Stimulated activated CD8-positive, alpha-beta memory T cell treated with anti-CD3 and anti-CD28 coated beads, Interleukin-2, amount 100 ng/mL, for 1 hour (primary cell): ENCODE data around the gene NFKB1.

Source experiments
- DNase-seq, 2 donors: peaks; one replicate each; pipeline ENCODE4 v3.0.0-alpha.2; 2020; ENCODE audit warnings: low read depth in 2 of 2

NFKB1 gene

DNA sequence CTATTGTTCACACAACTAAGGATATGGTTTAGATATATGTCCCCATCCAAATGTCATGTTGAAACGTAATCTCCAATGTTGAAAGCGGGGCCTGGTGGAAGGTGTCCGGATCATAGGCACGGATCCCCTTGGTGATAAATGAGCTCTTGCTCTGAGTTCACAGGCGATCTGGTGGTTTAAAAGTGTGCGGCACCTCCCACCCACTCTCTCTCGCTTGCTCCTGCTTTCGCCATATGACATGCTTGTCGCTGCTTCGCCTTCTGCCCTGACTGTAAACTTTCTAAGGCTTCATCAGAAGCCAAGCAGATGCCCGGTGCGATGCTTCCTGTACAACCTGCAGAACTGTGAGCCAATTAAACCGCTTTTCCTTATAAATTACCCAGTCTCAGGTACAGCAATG is 128.5 kb downstream of the NFKB1 start:
- no peak for DNase-seq

DNA sequence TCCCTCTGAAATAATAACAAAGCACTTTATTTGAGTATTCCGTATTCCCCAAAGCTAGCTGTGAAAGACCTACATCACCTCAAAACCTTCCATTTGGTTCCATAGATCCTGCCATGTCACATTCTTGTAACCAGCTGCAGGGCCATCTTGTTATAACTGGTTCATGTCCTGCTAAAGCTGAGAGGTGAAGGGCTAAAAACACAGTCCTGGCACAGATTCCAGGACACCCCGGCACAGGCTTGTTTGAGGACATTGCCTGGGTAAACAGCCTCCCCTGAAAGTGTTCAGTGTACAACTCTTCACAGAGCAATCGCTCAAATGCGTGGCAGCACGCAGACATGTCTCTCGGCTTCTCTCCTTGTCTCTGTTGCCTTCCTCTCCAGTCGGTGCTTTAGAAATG is 130.5 kb downstream of the NFKB1 start:
- DNase-seq, result no peak

DNA sequence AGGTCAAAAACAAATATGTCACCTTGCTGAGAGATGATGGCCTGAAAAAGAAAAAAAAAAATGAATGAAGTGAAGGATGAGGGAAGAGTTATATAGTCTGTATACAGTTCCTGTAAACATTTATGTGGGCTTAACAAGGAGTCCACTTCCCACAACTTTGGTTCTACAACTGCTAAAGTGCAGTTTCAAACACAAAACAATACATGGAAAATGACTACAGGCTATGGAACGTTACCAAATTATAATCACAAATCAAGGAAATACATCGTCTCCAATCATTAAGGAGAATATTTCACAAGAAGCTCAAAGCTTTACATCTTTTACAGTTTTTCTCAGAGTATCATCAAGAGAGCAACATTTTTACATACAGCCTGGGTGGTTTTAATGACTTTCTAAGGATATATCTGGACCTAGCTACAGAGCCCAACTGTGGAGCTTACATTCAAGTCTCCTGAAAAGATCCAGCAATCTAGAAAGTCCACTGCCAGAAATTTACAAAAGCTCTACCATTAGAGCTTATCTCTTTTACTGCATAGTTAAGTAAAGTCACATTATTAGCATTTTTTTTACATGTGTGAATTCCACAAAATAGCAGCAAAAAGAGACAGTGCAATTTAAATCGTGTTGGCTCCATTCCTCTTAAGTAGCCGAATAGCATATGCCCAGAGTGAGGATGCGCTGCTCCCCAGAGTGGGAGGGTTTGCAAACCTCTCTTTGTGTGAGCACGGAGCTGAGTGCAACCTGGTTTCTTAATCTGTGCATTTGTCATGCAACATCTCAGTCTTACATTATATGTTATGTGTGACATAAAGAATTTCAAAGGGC is 131.3 kb downstream of the NFKB1 start:
- DNase-seq, result no peak

DNA sequence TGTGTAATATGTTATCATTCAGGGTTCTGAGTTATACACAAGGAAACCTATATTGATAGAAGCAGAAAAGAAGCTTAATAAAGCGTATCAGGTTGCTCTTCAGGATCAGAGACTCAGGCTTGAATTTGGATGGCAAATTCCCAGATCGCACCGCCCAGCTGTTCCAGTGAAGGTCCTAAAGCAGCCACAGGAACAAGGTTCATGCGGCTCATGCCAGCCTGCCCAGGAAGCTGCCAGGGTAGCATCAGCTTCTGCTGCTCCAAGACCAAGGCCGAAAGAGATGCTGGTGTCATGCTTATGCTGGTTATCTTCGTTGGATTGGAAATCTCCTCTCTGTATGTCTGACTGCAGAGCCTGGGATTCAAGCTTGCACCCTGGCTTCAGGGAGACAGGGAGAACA is 131.9 kb downstream of the NFKB1 start:
- no peak for DNase-seq

DNA sequence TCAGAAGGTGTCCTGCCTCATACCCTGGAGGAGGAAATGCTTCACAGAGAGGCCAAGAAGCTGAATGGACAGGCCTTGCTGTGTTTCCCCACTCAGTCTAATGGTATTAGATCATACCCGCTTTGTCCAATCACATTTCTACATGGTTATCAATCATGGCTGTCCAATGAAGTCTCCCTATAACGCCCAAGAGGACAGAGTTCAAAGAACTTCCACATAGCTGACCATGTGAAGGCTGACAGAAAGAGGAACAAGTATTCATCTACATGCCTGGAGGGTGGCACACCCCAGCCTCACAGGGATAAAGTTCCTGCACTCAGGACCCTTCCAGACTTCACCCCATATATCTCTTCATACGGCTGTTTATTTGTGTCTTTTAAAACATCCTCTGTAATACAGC is 136.2 kb downstream of the NFKB1 start:
- no peak for DNase-seq

DNA sequence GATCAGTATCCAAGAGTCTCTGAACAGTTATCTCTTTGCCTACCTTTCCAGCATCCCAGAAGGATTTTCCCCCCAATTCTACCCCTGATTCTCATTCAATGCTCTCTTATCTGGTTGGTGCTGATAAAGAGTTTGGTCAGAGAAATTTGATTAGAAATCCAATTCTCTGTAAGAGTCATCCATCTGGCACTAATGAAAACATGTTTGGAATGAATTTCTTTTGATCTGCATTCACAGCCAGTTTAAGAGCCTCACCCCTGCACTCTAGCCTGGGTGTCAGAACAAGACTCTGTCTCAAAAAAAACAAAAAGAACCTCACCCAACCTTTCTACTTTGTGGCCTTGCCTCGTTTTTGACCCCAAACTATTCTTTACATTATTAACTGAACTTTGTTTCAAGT is 137.5 kb downstream of the NFKB1 start:
- DNase-seq, result no peak

DNA sequence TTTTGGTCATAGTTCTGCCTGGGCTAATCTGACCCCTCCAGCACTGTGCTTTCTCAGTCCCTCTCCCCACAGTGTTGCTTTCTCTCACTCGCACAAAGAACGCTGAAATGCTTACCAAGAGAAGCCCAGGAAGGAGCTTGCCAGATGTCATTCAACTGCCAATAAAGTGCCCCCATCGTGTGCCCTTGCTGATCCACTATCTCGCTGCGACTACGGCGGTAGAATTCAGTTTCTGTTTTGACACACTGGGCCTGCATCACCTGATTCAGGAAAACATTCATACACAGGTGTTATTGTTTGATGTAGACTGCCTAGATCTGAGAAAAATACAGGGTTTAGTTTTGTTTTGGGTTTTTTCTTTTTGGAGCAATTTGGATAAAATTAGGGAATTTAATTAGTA is 138.4 kb downstream of the NFKB1 start:
- DNase-seq, result no peak

DNA sequence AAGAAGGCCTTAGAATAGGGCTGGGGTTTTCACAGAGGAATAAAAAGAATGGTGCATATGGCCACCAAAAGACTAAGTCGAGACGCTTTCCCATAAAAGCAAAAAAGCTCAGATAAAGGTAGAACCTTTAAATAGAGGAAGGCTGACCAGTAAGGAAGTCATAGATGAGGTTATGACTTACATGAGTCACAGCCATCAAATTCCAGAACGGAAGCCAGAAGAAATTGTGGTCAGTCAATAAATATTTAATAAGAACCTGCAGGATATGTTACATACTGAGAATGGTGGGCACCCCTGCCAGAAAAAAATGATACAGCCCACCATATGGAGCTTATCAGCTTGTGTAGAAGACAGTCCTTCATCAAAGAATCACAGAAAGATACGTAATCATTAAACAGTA is 139.5 kb downstream of the NFKB1 start:
- DNase-seq, result no peak

DNA sequence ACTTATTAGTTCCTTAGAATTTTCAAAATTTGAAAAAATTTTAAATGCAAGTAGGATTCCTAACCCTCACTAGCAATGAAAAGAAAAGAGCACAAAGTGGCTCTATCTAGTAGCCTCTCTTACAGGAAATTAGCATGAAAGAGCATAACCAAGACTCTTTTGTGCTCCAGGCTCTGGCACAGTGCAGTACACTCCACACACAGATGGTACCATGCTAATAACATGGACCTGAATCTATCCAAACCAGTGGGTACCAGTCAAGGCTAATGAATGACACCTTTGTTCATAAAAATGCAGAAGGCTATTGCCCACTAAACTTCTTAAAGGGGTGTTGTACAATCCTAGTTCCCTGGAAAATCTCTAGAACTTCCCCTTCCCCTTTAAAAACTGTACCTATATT is 140.6 kb downstream of the NFKB1 start:
- no peak for DNase-seq

DNA sequence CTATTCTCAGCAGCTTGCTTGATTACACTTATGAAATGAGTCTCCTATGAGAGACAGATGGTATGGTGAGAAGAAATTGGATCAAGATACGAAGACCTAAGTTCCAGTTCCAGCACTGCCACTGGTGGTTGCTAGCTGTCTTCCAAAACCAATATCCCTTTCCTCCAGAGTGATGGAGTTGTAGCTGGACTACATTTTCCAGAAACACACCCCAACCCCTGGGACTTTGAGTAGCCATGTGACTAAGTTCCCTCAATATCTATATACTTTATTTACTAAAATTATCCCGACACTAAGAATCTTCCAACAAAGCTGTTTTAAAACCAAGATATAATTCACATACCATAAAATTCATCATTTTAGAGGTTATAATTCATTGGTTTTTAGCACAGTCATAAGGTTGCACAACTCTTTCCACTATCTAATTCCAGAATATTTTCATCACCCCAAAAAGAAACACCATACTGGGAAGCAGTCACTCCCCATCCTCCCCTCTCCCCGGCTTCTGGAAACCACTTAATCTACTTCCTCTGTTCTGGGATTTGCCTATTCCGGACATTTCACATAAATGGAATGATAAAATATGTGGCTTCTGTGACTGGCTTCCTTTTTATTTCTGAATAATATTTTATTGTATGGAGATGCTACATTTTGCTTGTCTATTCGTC is 141.6 kb downstream of the NFKB1 start:
- DNase-seq, result no peak

DNA sequence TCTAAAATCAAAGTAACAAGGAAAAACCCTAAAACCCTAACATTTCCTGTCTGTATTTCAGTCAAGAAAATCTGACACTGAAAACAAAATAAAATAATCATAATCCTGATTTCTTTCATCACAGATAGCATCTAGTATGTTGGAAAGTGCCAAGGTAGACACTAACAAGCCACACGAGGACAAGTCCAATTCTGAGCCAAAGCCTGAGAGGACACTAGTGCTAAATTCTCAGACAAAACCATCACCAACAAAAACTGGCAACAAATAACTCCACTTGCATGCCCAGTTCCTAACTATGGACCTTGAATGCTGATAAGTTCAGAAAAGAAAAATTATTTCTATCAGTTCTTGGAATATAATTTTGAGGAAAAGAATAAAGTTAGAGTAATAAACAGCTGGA is 146.0 kb downstream of the NFKB1 start:
- DNase-seq, result no peak

DNA sequence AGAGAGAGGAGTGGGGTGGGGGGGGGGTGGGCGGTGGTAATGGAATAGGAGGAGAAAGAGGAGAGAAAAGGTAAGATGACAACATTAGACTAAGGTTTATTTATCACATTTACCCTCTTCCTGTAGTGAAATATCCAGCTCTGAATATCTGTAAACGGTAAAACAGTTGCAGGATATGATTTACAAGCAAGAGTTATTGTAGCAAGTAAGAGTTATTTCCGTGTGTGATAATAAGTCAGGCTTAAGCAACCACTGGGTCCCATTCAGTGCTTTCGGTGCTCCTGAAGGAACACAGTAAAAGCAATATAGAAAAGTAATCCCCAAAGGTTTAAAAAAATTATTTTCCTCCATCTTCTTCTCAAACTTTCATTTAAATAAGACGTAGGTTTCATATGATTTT is 156.0 kb downstream of the NFKB1 start:
- DNase-seq, result no peak

DNA sequence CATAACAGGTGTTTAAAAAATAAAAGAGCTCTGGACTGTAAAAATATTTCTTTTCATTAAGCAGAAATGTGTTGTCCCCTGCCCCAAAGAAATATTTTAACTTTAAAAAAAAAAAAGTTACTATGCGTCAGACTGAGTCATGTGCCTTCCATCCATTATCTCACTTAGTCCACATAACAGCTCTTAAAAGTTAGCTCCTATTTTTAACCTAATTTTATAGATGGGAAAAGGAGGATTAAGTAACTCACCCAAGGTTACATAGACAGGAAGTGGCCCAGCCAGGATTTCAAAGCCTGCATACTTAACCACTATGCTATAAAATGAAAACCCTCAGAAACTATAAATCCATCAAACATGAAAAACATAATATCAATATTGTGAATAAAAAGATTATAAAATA is 161.9 kb downstream of the NFKB1 start:
- no peak for DNase-seq

DNA sequence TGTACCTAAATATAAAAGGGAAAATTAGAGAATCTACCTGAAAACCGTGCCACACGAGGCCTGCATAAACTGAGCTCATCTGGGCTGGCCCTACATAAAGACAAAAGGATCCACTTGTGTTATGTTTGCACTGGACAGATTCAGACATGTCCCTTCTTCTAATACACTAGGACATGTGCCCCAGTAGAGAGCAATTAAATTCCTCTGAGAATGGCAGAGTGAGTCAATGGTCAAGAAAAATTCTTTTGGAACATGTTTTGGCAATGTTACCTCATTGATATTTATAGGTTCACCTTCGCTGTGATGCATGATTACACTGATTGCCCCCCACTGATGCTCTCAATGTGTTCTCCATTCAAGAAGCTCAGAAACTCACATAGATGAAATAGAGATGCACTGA is 164.4 kb downstream of the NFKB1 start:
- DNase-seq, result no peak
